ENCODE data around the gene CARD11.
A peak's percentile ranks its signal among the peaks of the same experiment; 100 is the strongest.

The CARD11 gene

GRCh38 chr7:3043544-3044371 is at the start of gene CARD11:
Gene CARD11, minus strand, starts transcription at chr7:3043867. Its CDS starts 85,361 bp downstream, at chr7:2958506.
- no peak for DNase-seq (ENCODE audit: low read depth)
- no peak within 1 kb of the TSS for H3K4me3 ChIP-seq (ENCODE audit: low read depth, low read length)
- no peak for TF ChIP-seq POLR2A (IDR thresholded peaks at IDR 0.05; ENCODE audit: extremely low read depth, insufficient read length)
- no peak for TF ChIP-seq MAX (IDR thresholded peaks at IDR 0.05; ENCODE audit: low read depth, low read length)
- TF ChIP-seq CTCF (IDR thresholded peaks at IDR 0.05; ENCODE audit: low read depth, low read length) = no peak
- no peak for TF ChIP-seq MYC (IDR thresholded peaks at IDR 0.05; ENCODE audit: low read depth, low read length)

- TF ChIP-seq MAX (IDR thresholded peaks at IDR 0.05; ENCODE audit: low read depth, low read length) = no peak
- no peak for TF ChIP-seq CTCF (IDR thresholded peaks at IDR 0.05; ENCODE audit: low read depth, low read length)
- no peak for TF ChIP-seq MYC (IDR thresholded peaks at IDR 0.05; ENCODE audit: low read depth, low read length)
- TF ChIP-seq POLR2A (IDR thresholded peaks at IDR 0.05; ENCODE audit: extremely low read depth, insufficient read length) = no peak
- DNase-seq (ENCODE audit: low read depth) = peak; percentile 73
- no peak overlapping the region for H3K4me3 ChIP-seq (ENCODE audit: low read depth, low read length)
These were observed 48.8 kb upstream of the CARD11 start for GRCh38 chr7:3092468-3092867.

GRCh38 chr7:3091631-3092030 is 48.0 kb upstream of the CARD11 start:
- DNase-seq (ENCODE audit: low read depth) = no peak
- TF ChIP-seq CTCF (IDR thresholded peaks at IDR 0.05; ENCODE audit: low read depth, low read length) = no peak
- no peak for TF ChIP-seq MAX (IDR thresholded peaks at IDR 0.05; ENCODE audit: low read depth, low read length)
- no peak for TF ChIP-seq POLR2A (IDR thresholded peaks at IDR 0.05; ENCODE audit: extremely low read depth, insufficient read length)
- no peak for TF ChIP-seq MYC (IDR thresholded peaks at IDR 0.05; ENCODE audit: low read depth, low read length)
- no peak overlapping the region for H3K4me3 ChIP-seq (ENCODE audit: low read depth, low read length)

- no peak overlapping the region for H3K4me3 ChIP-seq (ENCODE audit: low read depth, low read length)
- TF ChIP-seq CTCF (IDR thresholded peaks at IDR 0.05; ENCODE audit: low read depth, low read length) (peak; percentile 62), MYC (IDR thresholded peaks at IDR 0.05; ENCODE audit: low read depth, low read length) (no peak), POLR2A (IDR thresholded peaks at IDR 0.05; ENCODE audit: extremely low read depth, insufficient read length) (no peak), MAX (IDR thresholded peaks at IDR 0.05; ENCODE audit: low read depth, low read length) (no peak)
- peak; percentile 47 for DNase-seq (ENCODE audit: low read depth)
These were observed 45.8 kb upstream of the CARD11 start for GRCh38 chr7:3089493-3089892.

- no peak overlapping the region for H3K4me3 ChIP-seq (ENCODE audit: low read depth, low read length)
- no peak for TF ChIP-seq CTCF (IDR thresholded peaks at IDR 0.05; ENCODE audit: low read depth, low read length)
- TF ChIP-seq MYC (IDR thresholded peaks at IDR 0.05; ENCODE audit: low read depth, low read length) = no peak
- no peak for TF ChIP-seq POLR2A (IDR thresholded peaks at IDR 0.05; ENCODE audit: extremely low read depth, insufficient read length)
- TF ChIP-seq MAX (IDR thresholded peaks at IDR 0.05; ENCODE audit: low read depth, low read length) = no peak
- DNase-seq (ENCODE audit: low read depth) = no peak
These were observed 43.6 kb upstream of the CARD11 start for GRCh38 chr7:3087243-3087755.
